Suppressor macrophage (primary cell): ENCODE results near the gene ADGRG3.
A peak's percentile ranks its signal among the peaks of the same experiment; 100 is the strongest.
"Not testable (repeated sequence)": the region's sequence is repeated elsewhere in the genome, so short reads cannot be mapped to it uniquely, and the experiment has no call there.

Experiments
- DNase-seq, 4 experiments: peaks; one replicate each; pipeline ENCODE4 v3.0.0-alpha.2; 2020 to 2022

ADGRG3 gene

GRCh38 chr16:57663917-57664661 is 4.0 kb upstream of the ADGRG3 start:
- DNase-seq, result no peak

GRCh38 chr16:57664662-57665025 is 3.5 kb upstream of the ADGRG3 start:
- DNase-seq, result no peak

GRCh38 chr16:57665541-57665940 is 2.6 kb upstream of the ADGRG3 start:
- DNase-seq, result no peak

GRCh38 chr16:57666353-57667047 is 1.6 kb upstream of the ADGRG3 start:
- DNase-seq, result no peak

- DNase-seq, result no peak
These were observed 1.0 kb upstream of the ADGRG3 start for GRCh38 chr16:57667048-57667525.

- peak; percentile 92 to 95 (median 93) for DNase-seq
These were observed 412 bp upstream of the ADGRG3 start for GRCh38 chr16:57667526-57668262.

- no peak for DNase-seq
These were observed 747 bp downstream of the ADGRG3 start for GRCh38 chr16:57668630-57669475.

- DNase-seq, result no peak
These were observed 1.5 kb downstream of the ADGRG3 start for GRCh38 chr16:57669476-57670162.

- DNase-seq, result no peak
These were observed 2.1 kb downstream of the ADGRG3 start for GRCh38 chr16:57670196-57670595.

- DNase-seq, result not testable (repeated sequence)
These were observed 3.3 kb downstream of the ADGRG3 start for GRCh38 chr16:57671451-57671850.

- no peak for DNase-seq
These were observed 4.3 kb downstream of the ADGRG3 start for GRCh38 chr16:57672416-57672815.

- no peak for DNase-seq
These were observed 4.7 kb downstream of the ADGRG3 start for GRCh38 chr16:57672824-57673223.

- peak in 2 of 4 experiments; percentile 23 to 39 for DNase-seq
These were observed 7.8 kb downstream of the ADGRG3 start for GRCh38 chr16:57675741-57676551.

- DNase-seq, result no peak
These were observed 8.5 kb downstream of the ADGRG3 start for GRCh38 chr16:57676553-57677085.

GRCh38 chr16:57677622-57678369 is 9.7 kb downstream of the ADGRG3 start:
- DNase-seq, result no peak

GRCh38 chr16:57679016-57679415 is 10.9 kb downstream of the ADGRG3 start:
- DNase-seq, result no peak

GRCh38 chr16:57679767-57680482 is 11.8 kb downstream of the ADGRG3 start:
- no peak for DNase-seq

- no peak for DNase-seq
These were observed 12.8 kb downstream of the ADGRG3 start for GRCh38 chr16:57680842-57681375.
